HG03457 (cell line): Measurements from ENCODE around the gene TRRAP.

ENCODE experiments used
- ATAC-seq: cut with Tn5 transposase; IDR thresholded peaks from one replicate; pipeline ENCODE4 v1.9.1; 2021; ENCODE audit warnings: moderate number of reproducible peaks; ENCODE audit not compliant: unreplicated experiment

The TRRAP gene

DNA sequence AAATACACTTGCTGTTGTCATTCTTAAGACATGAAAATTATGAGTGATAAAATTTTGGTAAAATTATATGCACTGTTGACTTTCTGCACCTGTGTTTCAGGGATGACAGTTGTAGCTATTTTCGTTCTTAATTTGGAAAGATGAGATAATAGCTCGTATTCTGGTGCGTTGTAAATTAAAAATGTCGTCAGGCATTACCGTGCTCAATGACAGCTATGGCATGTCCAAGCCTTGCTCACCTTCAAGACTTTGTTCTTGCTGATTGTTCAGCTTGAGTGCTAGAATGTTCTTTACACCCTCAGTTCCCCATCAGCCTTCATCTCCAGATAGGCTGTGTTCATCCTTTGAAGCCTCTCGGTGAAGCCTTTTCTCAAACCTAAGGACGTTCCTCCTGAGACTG, 21.5 kb downstream of the TRRAP start:
- ATAC-seq = no peak

GRCh38 chr7:98900815-98901214, 22.5 kb downstream of the TRRAP start:
- ATAC-seq = no peak

DNA sequence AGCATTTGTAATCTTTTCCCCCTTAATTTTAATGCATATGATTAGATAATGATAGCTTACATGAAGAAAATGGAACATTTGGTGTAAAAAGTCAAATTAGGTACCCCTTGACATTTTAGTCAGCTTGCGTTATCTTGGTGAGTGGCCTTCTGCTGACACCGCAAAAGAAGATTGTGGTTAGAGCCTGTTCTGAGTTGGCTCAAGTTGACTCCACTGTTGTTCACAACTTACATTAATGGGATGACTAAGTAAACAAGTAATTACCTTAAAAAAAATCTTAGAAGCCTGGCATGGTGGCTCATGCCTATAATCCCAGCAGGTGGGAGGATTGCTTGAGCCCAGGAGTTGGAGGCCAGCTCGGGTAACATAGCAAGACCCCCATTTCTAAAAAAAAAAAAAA, 24.2 kb downstream of the TRRAP start:
- no peak for ATAC-seq

DNA sequence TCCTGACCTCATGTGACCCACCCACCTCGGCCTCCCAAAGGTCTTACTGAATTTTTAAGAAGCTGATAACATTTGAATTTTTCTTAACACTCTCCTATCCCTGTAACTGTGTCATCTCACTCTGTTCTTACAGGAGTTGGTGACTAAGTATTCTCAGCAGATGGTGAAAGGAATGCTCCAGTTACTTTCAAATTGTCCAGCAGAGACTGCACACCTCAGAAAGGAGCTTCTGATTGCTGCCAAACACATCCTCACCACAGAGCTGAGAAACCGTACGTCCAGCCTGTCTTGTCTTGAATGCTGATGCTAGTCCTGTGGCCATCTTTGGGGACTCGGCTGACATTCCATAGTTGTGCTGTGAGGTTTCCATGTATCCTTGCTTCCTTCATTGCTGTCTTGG, 24.9 kb downstream of the TRRAP start:
- ATAC-seq = no peak

GRCh38 chr7:98907570-98907969, 29.2 kb downstream of the TRRAP start:
- ATAC-seq = no peak

DNA sequence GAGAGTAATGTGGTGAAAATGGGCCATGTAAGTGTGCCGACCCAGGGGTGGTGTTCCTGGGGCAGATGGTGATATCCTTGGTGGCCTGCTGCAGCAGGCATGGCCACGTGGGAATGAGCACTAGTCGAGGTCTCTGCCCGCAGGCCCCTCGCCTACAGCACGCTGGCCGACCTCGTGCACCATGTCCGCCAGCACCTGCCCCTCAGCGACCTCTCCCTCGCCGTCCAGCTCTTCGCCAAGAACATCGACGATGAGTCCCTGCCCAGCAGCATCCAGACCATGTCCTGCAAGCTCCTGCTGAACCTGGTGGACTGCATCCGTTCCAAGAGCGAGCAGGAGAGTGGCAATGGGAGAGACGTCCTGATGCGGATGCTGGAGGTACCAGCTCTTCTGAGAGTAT, 30.3 kb downstream of the TRRAP start:
- ATAC-seq = no peak

DNA sequence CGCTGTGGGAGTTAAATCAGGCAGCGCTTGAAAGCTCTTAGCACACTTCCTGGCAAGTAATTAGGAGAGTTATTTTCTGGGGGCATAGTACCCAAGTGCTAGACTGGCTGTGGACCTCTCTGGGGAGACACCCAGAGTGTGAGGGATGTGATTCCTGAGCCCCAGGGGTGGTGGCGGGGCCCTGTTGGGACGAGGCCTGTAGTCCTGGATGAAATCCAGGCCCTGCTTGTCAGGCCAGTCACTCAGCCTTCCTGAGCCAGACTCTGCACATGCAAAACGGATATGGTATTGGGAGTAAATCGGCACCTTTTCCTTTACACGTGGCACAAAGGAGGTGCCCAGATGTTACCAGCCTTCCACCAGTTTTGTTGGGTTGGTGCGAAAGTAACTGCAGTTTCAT, 31.2 kb downstream of the TRRAP start:
- no peak for ATAC-seq

- ATAC-seq = no peak
Measured at GRCh38 chr7:98910427-98910826, 32.1 kb downstream of the TRRAP start.

DNA sequence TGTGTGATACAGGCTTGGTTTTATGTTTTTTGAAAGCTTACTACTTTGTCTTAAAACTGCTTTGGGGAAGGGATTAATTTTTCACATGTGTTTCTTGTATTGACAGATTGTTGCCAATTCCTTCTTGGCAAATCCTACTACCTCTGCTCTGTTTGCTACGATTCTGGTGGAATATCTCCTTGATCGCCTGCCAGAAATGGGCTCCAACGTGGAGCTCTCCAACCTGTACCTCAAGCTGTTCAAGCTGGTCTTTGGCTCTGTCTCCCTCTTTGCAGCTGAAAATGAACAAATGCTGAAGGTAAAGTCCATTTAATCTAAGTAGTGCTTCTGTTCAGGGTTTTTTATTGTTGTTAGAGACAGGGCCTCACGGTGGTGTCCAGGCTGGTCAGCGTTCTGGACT, 33.6 kb downstream of the TRRAP start:
- no peak for ATAC-seq

- no peak for ATAC-seq
Measured at GRCh38 chr7:98913026-98913425, 34.7 kb downstream of the TRRAP start.

DNA sequence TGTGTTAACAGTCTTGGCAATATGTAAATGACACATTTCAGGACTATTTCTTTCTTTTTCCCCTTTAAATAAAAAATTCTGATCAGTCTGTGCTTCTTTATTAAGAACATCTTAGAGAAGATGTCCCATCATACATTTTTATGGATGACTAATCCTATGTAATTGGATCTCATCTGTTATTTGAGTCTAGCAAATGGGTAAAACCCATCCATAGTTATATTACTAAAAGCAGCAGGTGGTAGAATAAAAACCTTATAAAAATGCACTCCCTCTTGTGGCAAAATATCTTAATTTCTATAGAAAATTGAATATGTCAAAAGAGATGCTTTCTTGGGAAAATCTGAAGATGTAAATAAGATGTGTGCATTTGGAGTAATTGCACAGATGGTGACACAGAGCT, 35.3 kb downstream of the TRRAP start:
- no peak for ATAC-seq

DNA sequence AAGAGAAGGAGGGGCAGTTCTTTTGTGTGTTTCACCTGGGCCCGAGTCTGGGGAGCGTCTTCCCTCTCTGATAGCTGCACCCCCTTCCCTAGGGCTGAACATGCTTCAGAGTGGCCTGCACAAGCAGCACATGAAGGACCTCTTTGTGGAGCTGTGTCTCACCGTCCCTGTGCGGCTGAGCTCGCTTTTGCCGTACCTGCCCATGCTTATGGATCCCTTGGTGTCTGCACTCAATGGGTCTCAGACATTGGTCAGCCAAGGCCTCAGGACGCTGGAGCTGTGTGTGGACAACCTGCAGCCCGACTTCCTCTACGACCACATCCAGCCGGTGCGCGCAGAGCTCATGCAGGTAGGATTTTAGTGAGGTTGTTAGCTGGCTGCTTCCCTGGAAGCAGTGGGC, 39.0 kb downstream of the TRRAP start:
- ATAC-seq = no peak

GRCh38 chr7:98921608-98922372, 43.5 kb downstream of the TRRAP start:
- no peak for ATAC-seq

- ATAC-seq = no peak
Measured at GRCh38 chr7:98922392-98923187, 44.3 kb downstream of the TRRAP start.

GRCh38 chr7:98923512-98923911, 45.2 kb downstream of the TRRAP start:
- ATAC-seq = no peak

DNA sequence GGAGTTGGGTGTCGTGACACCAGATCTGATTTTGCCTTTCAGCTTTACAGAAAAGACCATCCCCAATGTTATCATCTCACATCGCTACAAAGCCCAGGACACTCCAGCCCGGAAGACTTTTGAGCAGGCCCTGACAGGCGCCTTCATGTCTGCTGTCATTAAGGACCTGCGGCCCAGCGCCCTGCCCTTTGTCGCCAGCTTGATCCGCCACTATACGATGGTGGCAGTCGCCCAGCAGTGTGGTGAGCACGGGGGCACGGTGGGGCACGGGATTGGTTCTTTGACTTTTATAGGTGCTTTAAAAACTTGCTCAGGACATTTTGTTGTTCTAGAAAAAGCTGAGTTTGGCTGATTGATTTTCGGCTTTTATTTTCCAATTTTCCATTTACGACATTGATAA, 48.8 kb downstream of the TRRAP start:
- no peak for ATAC-seq

GRCh38 chr7:98930464-98930863, 52.1 kb downstream of the TRRAP start:
- ATAC-seq = no peak

GRCh38 chr7:98930921-98931320, 52.6 kb downstream of the TRRAP start:
- ATAC-seq = peak; percentile 59

DNA sequence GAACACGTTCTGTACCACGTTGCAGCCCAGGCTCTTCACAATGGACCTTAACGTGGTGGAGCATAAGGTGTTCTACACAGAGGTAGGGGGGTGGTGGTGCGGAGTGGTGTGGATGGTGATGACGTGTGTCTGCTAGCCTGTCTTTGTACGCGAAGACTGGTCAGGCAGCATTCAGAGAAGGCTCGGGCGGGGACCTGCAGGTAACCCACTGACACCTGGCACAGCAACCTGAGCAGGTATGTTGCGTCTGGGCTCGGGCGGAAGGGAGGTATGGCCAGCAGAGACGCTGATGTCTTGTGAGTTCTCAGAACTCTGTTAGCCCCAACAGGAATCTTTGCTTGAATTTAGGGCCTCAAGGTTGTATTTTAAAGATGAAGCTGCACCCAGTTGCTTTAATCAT, 55.0 kb downstream of the TRRAP start:
- ATAC-seq = no peak

- ATAC-seq = no peak
Measured at GRCh38 chr7:98934267-98934666, 55.9 kb downstream of the TRRAP start.

- ATAC-seq = no peak
Measured at GRCh38 chr7:98935811-98936210, 57.5 kb downstream of the TRRAP start.

DNA sequence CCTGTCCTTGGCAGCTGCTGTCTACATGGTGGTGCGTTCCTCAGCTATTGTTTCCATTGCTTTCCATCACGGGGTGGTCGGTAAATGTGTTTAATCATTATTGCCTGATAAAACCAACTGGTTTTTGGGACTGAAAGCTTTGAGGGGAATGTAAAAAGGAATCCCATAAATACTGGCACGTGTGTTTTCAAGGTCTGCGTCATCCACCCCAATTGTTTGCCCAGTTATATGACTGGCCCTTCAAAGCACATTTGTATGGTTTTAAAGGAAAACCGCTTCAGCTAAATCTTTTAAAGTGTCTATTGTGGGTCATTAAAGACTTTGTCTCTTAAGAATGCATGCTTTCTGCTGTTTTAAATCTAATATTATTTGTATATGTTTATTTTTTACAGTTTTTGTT, 65.0 kb downstream of the TRRAP start:
- no peak for ATAC-seq
